Kidney capillary endothelial cell (primary cell): ENCODE measurements around the gene OPRL1.

Experiments used
- DNase-seq: peaks from one replicate; pipeline ENCODE4 v3.0.0-alpha.2; 2018; ENCODE audit warnings: low spot score

Gene OPRL1

DNA sequence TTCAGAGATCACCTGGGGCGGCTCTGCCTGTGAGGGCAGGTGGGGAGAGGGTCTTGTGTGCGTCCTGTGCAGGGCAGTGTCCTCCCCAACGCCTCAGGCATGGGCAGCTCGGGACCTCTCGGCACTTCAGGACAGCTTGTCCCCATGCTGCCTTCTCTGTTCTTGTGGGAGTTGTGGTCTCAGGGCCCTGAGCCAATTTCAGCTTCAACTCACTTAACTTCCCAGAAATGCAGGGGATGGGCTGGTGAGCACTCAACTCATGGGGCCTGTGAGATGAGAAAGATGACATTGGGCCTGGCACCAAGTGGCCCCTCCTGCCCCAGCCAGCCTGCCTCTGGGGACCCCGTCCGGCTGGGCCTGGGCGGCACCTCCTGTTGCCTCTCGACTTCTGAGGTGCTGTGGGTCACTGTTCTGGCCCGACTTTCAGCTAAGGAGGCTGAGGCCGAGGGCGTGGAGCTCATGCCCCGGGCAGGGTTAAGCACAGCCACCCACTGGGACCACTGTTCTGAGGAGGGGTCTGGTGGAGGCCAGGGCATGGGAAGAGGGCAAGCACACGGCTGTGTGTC lies 7.3 kb upstream of the OPRL1 start:
- no peak for DNase-seq

DNA sequence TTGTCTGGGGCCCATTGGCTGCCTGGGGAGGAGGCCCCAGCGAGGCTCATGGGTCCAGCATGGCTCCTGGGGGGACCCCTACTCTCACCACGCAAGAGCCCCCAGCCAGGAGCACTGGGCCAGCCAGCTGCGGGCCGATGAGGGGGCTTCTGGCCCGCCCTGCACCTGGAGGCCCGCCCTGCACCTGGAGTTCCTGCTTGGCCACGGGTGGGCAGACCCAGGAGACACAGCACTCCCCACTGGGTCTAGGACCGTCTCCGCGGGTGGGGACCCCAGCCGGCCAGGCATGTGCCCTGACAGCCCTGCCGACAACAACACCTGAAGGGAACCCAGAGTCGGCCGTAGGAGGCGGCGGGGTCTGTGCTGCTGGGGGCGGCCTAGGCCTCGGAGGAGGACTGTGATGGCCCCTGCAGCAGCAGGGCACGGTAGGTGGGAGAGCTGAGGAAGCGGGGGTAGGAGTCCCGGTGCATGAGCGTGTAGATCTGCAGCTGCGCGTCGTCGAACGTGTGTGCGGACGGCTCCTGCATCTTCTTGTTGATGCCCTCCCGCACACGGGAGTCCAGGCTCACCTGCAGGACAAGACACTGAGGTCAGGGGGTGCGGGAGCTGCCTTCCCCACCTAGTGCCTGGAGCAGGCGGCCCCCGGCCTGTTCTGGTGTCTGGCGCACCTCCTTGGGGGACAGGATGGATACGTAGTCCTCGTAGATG lies 6.3 kb upstream of the OPRL1 start:
- DNase-seq = no peak

DNA sequence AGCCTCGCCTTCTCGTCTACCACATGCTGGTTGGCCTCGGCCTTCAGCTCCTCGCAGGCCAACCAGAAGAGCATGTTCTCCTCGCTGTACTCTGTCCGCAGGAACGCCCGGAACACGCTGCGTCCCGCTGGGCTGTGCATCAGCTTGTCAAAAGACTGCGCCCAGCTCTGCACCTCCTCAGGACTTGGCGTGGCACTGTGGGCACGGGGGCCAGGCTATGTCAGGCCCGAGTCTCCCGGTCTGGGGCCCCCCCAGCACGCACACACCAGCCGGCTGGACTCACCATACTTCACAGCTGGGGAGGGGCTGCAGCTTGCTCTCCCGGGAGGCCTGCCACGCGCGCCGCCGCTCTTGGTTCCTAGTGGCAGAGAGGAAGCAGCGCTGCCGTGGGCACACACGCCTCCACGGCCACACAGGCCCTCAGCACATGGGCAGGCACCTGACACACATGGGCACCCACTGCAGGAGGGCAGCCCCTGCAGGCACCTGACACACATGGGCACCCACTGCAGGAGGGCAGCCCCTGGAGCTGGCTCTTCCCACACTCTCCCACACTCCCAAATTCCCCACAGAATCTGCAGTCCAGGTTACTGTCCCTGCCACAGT lies 5.6 kb upstream of the OPRL1 start:
- no peak for DNase-seq

DNA sequence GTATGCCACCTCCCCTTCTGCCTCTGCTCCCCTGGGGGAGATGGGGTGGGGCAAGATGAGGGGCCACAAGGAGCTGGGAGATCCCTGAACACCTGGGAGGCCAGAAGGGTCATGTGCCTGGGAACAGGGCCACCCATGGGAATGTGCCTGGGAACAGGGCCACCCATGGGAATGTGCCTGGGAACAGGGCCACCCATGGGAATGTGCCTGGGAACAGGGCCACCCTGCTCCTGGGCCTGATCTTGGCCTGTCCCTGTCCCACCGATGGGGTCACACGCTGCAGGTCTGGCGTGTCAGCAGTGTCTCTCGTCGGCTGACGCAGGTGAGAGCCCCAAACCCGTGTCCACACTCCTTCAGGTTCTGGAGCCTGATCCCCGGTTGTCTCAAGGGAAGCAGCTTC lies 4.9 kb upstream of the OPRL1 start:
- DNase-seq = no peak

DNA sequence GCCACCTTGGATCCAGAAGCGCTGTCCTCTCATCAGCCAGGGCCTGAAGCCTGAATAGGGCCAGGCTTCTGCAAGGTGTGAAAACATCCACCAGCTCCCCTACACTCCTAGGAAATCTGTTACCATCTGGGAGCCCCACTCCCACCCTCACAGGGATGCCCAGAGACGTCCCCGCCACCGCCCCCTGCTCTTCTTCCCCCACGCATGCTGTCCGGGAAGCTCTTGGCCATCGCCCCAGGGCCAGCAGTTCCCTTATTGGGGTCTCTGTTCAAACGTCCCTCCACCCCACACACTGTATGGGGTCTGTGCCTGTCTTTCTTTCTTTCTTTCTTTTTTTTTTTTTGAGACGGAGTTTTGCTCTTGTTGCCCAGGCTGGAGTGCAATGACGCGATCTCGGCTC lies 4.3 kb upstream of the OPRL1 start:
- no peak for DNase-seq

DNA sequence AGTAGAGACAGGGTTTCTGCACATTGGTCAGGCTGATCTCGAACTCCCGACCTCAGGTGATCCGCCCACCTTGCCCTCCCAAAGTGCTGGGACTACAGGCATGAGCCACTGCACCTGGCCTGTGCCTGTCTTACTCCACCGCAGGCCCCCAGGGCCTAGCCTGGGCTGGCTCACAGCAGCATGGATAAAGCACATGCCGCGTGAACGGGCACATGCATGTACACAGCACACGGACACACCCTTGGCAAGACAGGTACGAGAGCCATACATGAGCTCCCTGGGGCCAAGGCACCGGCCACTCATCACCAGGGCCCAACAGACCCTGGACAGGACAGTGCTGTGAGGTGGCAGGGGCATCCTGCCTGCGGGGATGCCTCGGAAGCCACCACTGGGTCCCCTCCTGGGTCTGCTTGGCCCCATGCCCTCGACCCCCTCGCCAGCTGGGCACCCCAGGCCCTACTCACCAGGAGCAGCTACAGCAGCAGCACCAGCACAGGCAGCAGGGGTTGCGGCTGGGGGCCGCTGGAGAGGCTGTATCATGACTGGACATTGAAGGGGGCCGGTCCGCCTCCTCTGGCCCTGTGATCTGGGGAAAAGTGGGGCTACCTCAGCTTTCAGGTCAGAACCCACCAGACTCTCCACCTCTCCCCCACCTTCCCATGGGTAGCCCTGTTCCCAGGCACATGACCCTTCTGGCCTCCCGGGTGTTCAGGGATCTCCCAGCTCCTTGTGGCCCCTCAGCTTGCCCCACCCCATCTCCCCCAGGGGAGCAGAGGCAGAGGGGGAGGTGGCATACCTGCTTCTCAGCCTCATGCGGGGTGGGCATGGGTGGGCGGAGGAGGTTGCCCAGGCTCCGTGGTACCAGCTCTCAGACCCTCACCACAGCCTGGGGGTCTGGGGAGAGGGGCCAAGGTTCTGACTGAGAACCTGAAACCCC lies 3.6 kb upstream of the OPRL1 start:
- no peak for DNase-seq

DNA sequence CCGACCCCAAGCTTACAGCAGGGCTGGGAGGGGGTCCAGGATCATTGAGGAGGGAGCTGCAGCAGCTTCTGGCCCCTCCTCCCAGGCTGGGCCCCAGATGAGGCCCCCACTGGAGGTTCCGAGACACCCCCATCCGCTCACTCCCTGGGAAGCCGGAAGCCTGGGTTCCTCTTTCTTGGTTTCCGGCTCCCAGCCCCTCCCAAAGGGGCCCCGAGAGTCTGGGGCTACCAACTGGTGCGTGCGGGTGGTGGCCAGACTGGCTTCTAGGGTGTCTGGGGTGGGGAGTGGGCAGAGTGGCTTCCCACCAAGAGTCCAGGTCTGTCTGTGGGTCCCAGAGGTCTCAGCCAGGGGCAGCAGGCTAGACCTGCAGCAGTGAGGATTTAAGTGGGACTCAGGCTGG lies 2.8 kb upstream of the OPRL1 start:
- no peak for DNase-seq

DNA sequence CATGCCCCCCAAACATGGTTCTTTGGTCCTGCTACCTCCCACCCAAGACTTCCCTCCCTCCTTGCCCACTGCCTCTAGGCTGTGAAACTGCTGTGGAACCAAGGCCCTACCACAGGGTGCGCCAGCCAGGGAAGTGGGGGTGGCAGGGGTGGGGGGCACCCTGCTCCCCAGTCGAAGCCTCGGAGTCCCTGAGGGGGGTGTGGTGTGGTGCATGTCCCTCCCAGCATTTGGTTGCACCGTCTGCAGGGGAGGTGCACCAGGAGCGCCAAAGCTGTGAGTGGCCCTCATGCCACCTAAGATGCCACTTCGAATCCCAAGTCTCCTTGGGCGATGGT lies 2.4 kb upstream of the OPRL1 start:
- DNase-seq = no peak

DNA sequence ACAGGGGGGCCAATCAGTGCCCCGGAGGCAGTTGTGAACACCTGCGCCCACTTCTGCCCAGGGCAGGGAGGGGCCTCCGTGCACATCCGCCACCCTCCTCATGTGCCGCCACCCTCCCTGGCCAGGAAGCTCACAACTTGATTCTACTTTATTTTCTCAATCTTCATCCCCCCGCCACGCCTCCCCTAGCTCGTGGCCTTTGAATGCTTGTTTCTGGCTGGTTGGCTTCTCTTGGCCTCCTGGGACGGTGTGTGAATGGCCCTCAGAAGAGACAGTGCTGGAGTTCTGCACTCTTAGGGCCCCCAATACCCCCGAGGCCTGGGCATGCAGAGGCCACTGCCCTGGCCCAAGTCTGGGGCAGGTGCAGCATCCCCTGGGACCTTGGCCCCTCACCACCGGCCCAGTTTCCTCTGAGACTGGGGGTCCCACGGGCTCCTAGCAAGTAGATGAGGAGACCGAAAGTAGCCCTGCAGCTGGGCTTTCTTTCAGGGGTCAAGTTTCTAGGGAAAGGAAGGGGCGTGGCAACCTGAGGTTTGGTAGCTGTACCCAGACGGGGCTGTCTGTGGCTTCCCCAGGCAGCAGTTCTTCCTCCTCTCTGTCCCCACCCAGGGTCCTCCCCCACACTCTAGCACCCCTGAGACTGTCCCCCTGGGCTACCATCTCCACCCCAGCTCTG lies 1.9 kb upstream of the OPRL1 start:
- no peak for DNase-seq

DNA sequence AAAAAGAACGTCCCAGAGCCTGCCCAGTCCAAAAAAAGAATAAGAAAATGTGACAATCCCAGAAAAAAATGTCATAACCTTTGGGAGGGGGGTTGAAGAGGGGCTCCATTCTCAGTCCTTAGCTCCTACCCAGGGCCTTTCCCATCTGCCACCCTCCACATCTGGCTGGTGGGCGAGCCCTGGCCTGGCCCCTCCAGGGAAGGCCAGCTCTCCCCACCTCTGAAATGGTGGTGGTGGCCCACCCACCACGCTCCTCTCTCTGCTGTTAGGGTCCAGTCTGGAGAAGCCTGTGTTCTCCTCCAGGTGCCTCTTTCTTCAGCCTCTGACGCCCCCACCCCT lies 979 bp upstream of the OPRL1 start:
- no peak for DNase-seq

DNA sequence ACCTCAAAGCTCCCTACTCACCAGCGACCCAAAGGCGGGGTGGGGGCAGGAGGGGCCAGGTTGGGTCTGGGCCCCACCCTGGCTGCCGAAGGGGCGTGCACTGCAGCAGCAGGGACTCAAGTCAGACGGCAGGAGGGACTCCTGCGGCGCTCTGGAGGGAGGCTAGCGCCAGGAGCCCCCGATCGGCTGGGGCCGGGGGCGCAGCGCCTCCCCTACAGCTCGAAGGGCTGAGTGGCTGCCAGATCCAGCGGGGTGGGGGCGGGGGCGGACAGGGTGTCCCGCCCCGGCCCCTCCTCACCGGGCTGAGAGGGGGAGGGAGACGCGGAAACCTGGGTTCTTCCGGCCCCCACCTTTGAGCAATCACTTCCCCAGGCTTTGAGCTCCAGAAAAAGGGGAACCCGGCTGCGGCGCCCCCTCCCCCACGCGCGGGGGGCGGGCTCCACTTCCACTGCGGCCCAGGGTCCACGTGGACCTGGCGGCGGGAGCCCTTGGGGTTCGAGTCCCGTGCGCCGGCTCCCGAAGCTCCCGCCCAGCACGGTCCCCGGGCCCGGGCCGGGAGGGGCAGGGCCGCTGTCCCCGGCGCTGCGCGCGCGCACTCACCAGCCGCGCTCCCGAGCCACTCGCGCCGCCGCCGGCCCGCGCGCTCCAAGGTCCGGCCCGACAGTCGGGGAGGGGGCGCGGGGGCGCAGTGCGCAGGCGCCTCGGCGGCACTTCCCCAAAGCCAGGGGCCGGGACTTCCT lies 439 bp upstream of the OPRL1 start, which contains the start of gene RGS19:
RGS19 (minus strand) TSS at position 246 of the 740 bp plus-strand sequence. CDS start 2,632 bp downstream, outside the sequence.
- DNase-seq = peak; percentile 50

DNA sequence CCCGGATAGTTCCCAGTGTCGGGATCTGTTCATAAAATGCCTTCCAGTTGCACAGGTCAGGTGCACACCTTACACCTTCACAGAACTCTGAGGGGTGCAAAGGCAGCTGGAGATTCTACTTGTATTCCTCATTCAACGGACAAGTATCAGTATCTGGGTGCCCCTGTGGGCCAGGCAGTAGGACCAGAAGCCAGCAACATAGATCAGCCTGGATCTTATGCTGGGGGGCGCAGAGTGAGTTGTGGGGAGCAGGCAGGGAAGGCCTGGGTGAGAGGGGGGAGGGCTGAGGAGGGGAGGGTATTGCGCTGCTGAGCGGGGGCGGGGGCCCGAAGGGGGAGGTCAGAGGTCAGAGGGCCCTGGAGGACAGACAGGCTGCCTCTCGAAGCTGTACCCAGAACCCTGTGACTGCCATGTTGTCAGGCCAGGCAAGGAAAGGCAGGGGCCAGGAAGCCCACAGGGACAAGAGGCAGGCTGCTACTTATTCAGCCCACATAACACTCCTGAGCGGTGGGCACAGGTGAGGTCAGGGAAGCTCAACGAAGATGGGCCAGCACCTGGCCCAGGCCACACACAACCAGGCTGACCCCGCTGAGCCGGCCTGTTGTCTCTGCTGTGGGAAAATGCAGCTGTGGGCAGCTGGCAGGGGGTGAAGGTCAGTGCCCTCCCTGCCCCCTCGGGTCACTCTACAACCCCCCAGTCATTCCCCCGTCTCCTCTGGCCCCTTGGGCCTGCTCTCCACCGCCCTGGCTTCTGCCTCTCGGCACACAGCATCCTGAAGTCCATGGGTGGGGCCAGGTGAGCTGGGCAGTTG lies 1.1 kb downstream of the OPRL1 start:
- no peak for DNase-seq

DNA sequence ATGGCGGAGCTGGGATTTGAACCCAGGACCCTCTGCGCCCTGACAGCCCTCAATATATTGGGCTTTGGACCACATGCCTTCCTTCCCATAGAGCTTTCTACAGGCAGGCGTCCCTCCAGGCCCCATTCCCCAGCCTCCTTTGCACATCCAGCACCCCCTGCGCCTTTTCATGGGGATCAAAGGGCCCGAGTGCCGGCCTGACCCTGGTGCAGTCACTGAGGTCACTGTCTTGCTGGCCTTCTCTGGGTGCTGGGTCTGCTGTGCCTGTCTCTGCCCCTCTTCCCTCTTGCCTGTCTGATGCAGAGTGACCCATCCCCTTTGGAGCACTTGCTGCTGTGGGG lies 1.7 kb downstream of the OPRL1 start:
- no peak for DNase-seq

DNA sequence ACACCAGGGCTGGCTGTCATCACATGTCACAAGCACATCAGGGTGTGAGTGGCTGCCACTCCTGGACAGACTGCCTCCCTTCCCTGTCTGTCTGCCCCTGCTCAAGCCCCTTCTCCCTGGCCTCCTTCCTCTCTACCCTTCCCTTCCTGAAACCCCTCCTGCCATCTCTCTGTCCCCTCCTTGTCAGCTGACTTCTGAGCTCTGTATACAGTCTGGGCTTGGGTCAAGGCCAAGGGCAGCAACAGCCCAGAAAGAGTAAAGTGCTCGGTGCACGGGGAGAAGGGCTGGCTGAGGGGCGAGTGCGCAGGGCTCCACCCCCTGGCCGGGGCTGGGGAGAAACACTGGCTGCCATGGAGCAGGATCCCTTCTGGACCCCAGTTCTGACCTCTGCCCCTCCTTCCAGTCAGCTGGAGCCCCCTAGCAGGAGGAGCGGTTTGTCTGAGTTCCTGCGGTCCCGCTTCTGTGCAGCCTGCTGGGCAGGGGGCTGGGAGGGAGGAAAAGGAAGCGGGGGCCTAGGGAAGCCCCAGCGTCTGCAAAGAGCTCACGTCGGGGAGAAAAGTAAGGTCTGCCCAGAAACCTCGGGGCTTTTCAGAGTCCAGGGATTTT lies 2.3 kb downstream of the OPRL1 start:
- no peak for DNase-seq

DNA sequence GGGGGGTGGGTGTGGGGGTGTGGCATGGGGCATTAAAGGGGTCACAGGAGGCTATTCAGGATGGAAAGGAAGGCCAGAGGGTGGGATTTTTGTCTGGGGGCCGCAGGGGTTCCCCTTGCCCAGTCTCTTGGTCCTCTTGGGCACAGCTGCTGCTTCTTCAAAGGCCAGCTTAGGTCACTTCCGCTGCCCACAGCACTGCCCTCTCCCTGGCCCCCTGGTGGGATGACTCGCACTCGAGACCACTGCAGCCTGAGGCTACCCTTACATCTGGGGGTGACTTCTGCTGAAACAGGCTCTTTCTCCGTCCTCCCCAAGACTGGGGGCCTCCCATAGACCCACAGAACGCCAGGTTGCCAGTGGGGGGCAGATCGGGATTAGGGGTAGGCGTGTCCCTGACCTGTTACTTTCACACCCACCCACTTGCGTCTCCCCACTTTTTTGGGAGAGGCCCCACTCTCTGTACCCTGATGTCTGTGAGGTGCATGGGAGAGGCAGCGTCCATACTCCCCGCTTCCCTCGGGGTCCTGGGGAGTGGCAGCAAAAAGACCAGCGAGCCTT lies 3.0 kb downstream of the OPRL1 start:
- no peak for DNase-seq

DNA sequence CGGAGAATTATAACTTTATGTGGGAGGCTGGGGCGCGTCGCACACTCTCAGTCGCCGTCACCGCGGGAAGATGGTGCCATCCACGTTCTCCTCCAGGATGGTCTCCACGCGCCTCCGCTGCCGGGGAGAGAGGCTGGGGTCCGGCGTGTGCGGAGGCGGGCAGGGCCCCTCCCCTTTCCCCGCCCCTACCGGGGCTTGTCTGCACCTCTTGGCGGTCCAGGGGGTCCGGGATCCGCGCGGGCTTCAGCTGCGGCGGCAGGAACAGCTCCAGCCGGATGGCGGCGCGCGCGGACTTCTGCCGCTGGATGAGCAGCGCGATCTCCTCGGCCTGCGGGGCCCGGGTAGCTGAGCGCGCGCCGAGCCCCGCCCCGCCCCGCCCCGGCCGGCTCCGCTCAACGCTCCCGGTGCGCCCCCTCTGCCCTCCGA lies 3.5 kb downstream of the OPRL1 start:
- DNase-seq = peak; percentile 53

DNA sequence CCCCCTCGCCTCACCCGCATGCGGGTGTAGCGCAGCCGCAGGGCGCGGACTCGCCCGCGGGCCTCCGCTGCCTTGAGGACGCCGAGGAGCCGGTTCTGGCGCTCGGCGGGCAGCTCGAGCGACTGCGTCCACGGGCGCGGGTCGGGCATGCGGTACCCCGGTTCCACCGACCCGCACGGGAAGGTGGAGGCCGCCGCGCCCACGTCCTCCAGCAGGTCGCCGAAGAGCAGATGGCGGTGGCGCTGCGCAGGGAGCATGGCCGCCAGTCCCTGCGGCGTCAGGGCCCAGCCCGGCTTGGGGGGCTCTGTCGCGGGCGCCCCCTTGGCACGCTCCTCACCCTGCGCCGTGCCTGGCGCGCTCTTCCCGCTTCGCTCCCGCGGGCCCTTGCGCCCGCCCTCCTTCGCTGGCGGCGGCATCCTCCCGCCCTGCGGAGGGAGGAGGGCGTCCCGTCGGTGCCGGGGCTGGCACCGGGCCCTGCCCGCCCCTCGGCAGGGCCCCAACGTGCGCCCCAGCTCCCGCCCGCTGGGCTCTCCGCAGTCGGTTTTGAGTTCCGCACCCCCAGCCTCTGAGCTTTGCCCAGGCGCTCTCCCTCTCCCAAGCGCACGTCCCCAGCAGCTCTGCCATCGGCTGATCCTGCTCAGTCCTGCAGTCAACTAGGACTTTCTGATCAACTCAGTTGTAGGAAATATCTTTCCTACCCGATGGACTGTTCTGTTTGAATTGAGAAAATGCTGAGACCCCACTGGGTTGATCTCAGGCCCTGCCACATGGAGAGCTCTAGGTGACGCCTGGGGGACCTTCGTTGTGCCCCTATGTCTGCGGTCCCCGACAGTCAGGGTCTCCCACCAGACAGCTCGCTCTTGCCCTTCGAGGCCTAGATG lies 4.2 kb downstream of the OPRL1 start, which contains the start of gene LKAAEAR1:
LKAAEAR1 (minus strand) TSS at position 595 of the 881 bp plus-strand sequence; CDS start at position 416, 179 bp downstream.
- no peak for DNase-seq

DNA sequence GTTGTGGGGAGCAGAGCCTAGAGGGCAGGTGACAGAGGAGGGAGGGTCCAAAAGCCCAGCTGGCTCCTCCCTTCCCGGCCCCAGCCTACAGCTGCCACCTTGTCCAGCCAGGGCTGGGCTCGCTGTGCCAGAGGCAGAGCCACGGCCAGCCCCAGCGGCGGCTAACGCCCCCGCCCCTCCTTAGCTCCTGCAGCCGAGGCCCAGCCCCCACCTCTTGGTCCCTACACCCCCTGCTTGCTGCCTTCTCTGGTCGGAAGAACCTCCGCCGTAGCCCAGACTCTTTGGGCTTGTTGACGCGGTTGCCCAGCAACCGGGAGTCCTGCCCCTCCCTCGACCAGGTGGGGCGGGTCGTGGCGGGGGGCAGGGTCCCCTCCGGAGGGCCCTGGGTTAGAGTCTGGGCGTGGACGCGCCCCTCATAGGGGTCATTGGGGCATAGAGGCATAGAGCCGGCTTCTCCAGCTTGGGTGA lies 4.8 kb downstream of the OPRL1 start:
- no peak for DNase-seq

DNA sequence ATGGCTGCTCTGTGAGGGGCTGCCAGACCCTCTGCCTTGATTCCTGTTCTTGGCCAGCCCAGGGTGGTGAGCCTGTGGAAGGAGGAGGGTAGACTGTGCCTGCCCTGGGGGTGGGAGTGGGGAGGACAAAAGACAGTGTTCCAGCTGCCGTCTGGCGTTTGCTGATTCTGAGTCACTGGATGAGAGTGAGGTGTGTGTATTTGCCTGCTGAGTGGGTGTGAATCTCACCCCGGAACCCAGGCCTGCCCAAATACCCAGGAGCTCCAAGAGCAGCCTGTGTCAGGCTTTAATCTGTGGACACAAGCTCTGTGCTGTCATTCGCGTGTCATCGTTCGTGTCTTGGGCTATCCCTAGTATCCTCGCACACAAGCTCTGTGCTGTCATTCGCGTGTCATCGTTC lies 6.9 kb downstream of the OPRL1 start:
- no peak for DNase-seq
